AG10803 (cell line): Measurements from ENCODE around the gene EBF3.

ENCODE experiments used
- DNase-seq: peaks from one replicate; pipeline ENCODE4 v3.0.0; 2010; ENCODE audit warnings: low read depth
- H3K4me3 ChIP-seq: 2 replicates; pipeline ENCODE4 v1.5.1; 2011; ENCODE audit warnings: mild to moderate bottlenecking, low read length, control low read depth
- TF ChIP-seq, protein P1 (sequence below): conservative IDR thresholded peaks from 2 replicates; pipeline ENCODE4 v1.5.1; 2011; ENCODE audit warnings: mild to moderate bottlenecking, low read length, control low read depth, inconsistent platforms

Gene EBF3

GRCh38 chr10:129863201-129863663 lies 100.8 kb downstream of the EBF3 start:
- TF ChIP-seq, protein P1, sequence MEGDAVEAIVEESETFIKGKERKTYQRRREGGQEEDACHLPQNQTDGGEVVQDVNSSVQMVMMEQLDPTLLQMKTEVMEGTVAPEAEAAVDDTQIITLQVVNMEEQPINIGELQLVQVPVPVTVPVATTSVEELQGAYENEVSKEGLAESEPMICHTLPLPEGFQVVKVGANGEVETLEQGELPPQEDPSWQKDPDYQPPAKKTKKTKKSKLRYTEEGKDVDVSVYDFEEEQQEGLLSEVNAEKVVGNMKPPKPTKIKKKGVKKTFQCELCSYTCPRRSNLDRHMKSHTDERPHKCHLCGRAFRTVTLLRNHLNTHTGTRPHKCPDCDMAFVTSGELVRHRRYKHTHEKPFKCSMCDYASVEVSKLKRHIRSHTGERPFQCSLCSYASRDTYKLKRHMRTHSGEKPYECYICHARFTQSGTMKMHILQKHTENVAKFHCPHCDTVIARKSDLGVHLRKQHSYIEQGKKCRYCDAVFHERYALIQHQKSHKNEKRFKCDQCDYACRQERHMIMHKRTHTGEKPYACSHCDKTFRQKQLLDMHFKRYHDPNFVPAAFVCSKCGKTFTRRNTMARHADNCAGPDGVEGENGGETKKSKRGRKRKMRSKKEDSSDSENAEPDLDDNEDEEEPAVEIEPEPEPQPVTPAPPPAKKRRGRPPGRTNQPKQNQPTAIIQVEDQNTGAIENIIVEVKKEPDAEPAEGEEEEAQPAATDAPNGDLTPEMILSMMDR: no peak
- no peak overlapping the region for H3K4me3 ChIP-seq
- no peak for DNase-seq

DNA sequence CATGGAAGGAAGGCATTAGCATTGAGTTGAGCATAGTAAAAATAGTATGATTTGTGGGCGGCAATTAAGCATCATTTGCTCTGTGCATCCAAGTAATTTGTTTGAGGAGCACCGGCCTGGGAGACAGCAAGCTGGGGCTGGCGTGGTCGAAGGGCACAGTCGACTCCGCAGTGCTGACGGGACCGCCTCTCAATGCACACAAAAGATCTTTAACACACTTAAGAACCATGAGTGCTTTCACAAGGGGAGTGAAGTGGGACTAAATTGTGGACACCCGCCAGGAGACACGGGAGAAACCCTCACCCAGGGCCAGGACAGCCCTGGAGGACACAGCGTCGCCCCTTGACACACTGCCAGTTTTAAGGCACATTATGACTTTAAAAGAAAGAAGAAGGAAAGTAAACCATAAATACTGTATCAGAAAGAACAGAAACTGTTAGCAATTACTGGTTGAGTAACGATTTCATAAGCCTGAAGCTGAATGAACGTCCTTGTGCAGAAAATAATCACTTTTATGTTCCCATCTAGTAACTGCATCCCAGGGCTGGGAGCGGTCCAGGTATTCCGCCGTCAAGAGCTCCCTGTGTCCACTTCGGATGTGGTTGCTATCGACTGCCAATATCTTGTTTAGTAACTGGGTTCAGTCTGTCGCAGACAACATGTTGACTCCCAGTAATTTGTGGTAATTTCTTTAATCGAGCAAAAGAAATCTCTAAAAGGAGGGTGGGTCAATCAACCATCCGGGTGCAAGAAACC lies 102.1 kb downstream of the EBF3 start:
- H3K4me3 ChIP-seq: no peak overlapping the region
- no peak for DNase-seq
- TF ChIP-seq, protein P1: no peak

- TF ChIP-seq, protein P1: no peak
- DNase-seq: no peak
- no peak overlapping the region for H3K4me3 ChIP-seq
Measured at GRCh38 chr10:129860396-129860795, 103.7 kb downstream of the EBF3 start.

GRCh38 chr10:129859536-129859935 lies 104.5 kb downstream of the EBF3 start:
- DNase-seq: no peak
- no peak overlapping the region for H3K4me3 ChIP-seq
- TF ChIP-seq, protein P1: no peak

DNA sequence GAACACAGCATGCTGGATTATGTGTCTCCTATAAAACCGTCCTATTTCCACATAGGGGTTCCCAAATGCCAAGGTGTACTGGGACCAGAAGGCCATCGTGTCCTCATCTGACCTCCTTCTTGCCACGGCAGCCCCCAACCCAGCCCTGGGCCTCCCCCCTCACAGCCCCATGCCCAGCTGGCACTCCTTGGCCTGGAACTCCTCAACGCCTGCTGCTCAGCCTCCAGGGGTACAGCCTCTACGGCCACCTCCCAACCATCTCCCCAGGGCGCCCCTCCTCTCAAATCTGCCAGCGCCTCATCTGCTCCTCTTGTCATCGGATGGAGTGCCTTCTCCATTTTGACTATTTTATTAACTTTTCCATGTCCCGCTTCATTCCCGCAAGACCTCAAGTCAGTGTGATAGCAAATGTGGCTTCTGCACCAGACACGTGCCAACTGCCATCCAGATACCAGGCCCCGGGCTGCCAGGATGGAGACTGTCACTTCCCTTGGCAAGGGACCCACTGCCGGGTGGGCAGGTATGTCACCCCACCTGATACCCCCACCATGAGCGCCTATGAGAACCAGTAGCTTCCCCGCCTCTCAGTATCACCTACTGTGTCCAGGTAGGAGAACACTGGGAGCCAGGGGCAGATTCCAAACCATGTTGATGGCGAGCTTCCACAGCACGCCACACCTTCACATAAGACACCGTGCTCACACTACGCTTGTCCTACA lies 106.7 kb downstream of the EBF3 start:
- H3K4me3 ChIP-seq: no peak overlapping the region
- no peak for DNase-seq
- TF ChIP-seq, protein P1: no peak

GRCh38 chr10:129855836-129856563 lies 108.1 kb downstream of the EBF3 start:
- DNase-seq: no peak

More at GRCh38 chr10:129855836-129856563, 108.1 kb downstream of the EBF3 start:
- TF ChIP-seq, protein P1: no peak
- no peak overlapping the region for H3K4me3 ChIP-seq
